Measurements from ENCODE around the gene BRINP3. TPM values are rescaled to one million over a fixed set of nuclear protein-coding genes. Genes with fewer than 3 reads are reported as not detected.

Gene BRINP3
- total and polyA plus RNA-seq, 2 experiments from 2014 or later: not detected

DNA sequence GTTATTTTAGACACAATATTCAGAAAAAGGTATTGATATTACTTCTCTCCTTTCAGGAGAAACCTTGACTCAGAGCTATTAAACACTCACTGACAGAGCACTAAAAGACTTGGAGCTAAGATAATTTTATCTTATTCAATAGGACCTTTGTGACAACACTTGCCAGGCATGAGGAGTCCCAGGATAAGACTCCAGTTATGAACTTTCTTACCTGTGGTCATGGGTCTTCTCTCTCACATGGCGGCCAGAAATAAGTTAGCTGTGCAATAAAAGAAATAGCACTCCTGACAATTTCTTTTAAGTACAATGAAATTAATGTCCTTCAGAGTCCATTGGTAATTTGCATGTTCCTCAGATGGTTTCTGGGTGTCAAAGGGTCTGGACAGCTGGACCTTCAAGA lies 382.1 kb downstream of the BRINP3 start:
- H2AFZ ChIP-seq: 0 out of 2 replicates have a peak overlapping the region, but pooled peaks have one; percentile 9
- no peak overlapping the region for H3K27ac ChIP-seq (ENCODE audit: low read depth)
- Mint-ChIP-seq H3K27me3 (ENCODE audit: insufficient read depth, low read depth, poor library complexity) (no peaks in the 10 kb centered on the region), H3K4me3 (no peak overlapping the region), H3K36me3 (ENCODE audit: low read depth) (no peaks in the 10 kb centered on the region), H3K4me1 (no peaks in the 10 kb centered on the region), H3K9me3 (no peaks in the 10 kb centered on the region), H3K27ac (no peak overlapping the region)
- no peak overlapping the region for H3K4me2 ChIP-seq
- no peak for ATAC-seq
- H3K36me3 ChIP-seq (ENCODE audit: insufficient read depth): no peaks in the 10 kb centered on the region
- H3K4me1 ChIP-seq (ENCODE audit: insufficient read depth): no peaks in the 10 kb centered on the region
- no peak for DNase-seq (ENCODE audit: low spot score)
- no peaks in the 10 kb centered on the region for H3K79me2 ChIP-seq (replicated peaks; ENCODE audit: insufficient read depth)
- H4K20me1 ChIP-seq (replicated peaks; ENCODE audit: insufficient read depth): no peaks in the 10 kb centered on the region
- no peaks in the 10 kb centered on the region for H3K27me3 ChIP-seq (ENCODE audit: insufficient read depth)
- H3K4me3 ChIP-seq: no peak overlapping the region
- no peak for TF ChIP-seq EZH2 (IDR thresholded peaks at IDR 0.05; ENCODE audit: low read depth, unreplicated experiment)
- no peak for TF ChIP-seq ZNF462 (CRISPR knock-in tag; IDR thresholded peaks at IDR 0.05)
- TF ChIP-seq STAT1 (IDR thresholded peaks at IDR 0.05; ENCODE audit: unreplicated experiment): no peak
- TF ChIP-seq CREB1 (CRISPR knock-in tag; IDR thresholded peaks at IDR 0.05; ENCODE audit: low read depth): no peak
- no peak for TF ChIP-seq REST (IDR thresholded peaks at IDR 0.05; ENCODE audit: unreplicated experiment)
- TF ChIP-seq NANOG (IDR thresholded peaks at IDR 0.05; ENCODE audit: borderline replicate concordance): no peak
- no peak for TF ChIP-seq ETS1 (IDR thresholded peaks at IDR 0.05)
- no peak for TF ChIP-seq EZH2phosphoT487 (IDR thresholded peaks at IDR 0.05; ENCODE audit: unreplicated experiment)
- no peak for TF ChIP-seq JUNB (IDR thresholded peaks at IDR 0.05; ENCODE audit: unreplicated experiment)
- no peak for TF ChIP-seq ZNF331 (CRISPR knock-in tag; IDR thresholded peaks at IDR 0.05; ENCODE audit: low read depth)
- TF ChIP-seq POLR2AphosphoS5 (IDR thresholded peaks at IDR 0.05; ENCODE audit: low read depth): no peak
- TF ChIP-seq ZNF114 (CRISPR knock-in tag; IDR thresholded peaks at IDR 0.05): no peak
- TF ChIP-seq, protein P1, sequence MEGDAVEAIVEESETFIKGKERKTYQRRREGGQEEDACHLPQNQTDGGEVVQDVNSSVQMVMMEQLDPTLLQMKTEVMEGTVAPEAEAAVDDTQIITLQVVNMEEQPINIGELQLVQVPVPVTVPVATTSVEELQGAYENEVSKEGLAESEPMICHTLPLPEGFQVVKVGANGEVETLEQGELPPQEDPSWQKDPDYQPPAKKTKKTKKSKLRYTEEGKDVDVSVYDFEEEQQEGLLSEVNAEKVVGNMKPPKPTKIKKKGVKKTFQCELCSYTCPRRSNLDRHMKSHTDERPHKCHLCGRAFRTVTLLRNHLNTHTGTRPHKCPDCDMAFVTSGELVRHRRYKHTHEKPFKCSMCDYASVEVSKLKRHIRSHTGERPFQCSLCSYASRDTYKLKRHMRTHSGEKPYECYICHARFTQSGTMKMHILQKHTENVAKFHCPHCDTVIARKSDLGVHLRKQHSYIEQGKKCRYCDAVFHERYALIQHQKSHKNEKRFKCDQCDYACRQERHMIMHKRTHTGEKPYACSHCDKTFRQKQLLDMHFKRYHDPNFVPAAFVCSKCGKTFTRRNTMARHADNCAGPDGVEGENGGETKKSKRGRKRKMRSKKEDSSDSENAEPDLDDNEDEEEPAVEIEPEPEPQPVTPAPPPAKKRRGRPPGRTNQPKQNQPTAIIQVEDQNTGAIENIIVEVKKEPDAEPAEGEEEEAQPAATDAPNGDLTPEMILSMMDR (conservative IDR thresholded peaks at IDR 0.05; ENCODE audit: low read depth in 2 of 2): no peak
- H3K9me2 ChIP-seq (ENCODE audit: insufficient read depth): no peaks in the 10 kb centered on the region
- no peaks in the 10 kb centered on the region for H3F3A ChIP-seq (replicated peaks; ENCODE audit: low read depth)
